Stimulated activated CD4-positive, alpha-beta T cell treated with anti-CD3 and anti-CD28 coated beads, TNF-alpha, amount 100 ng/mL, for 1 hour (primary cell): ENCODE data around the gene RBM24.

Source experiments
- DNase-seq, 3 donors: peaks; one replicate each; pipeline ENCODE4 v3.0.0-alpha.2; 2020; ENCODE audit warnings: low read depth in 3 of 3, low spot score in 1 of 3

RBM24 gene

DNA sequence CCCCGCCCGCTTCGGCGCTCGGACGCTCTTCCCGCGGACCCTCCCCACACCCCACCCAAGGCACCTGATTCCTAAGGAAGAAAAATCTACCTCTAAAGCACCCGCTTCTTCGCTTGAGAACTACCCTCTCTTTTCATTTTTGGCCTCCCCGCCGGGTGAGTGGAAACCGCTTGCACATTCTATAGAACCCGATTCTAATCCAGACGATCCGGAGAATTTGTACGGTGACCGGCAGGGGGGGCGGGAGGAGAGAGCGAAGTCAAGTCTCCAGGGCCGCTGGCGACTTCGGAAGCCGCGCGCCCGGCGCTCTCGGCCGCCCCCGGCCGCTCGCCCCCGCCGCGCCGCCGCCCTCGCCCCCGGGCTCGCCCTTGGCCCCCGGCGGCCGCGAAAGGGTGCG lies at the start of gene RBM24:
TSS of gene RBM24 (plus strand) at position 262 of the 397 bp plus-strand sequence. CDS start 221 bp downstream, outside the sequence.
- no peak for DNase-seq

GRCh38 chr6:17233531-17233930 lies 47.6 kb upstream of the RBM24 start:
- no peak for DNase-seq

DNA sequence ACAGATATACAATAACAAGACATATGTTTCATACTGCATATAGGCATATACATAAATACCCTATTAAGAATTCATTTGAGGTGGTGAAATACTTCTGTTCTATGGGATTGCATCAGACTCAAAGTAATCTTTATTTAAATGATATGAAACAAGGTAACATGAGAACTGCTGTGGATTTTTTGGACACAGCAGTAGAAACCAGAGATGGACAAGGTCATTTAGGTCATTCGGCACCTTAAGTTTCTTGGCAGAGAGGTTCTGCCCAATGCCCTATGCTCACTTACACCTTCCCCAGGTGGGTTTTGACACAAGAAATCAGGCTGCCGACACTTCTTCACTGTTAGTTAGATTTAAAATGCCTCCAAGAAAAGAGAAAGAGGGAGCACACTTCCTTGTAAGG lies 43.9 kb upstream of the RBM24 start:
- DNase-seq, result no peak

DNA sequence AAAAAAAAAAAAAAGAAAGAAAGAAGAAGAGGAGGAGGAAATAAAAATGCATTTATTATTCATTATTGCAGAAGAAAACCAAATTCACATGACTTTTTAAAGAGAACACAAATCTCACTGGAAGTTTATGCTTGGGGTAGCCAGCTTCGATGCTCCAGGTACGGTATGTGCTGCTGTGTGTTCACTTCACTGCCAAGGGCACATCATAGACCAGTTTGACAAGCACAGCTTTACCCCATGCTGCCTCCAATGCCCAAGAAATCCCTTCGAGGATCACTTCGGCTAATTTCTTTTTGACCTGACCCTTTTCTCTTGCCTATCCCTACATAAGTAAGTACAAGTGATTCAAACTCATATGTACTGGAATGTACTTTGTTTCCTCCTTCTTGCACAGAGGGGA lies 41.9 kb upstream of the RBM24 start:
- DNase-seq, result no peak

DNA sequence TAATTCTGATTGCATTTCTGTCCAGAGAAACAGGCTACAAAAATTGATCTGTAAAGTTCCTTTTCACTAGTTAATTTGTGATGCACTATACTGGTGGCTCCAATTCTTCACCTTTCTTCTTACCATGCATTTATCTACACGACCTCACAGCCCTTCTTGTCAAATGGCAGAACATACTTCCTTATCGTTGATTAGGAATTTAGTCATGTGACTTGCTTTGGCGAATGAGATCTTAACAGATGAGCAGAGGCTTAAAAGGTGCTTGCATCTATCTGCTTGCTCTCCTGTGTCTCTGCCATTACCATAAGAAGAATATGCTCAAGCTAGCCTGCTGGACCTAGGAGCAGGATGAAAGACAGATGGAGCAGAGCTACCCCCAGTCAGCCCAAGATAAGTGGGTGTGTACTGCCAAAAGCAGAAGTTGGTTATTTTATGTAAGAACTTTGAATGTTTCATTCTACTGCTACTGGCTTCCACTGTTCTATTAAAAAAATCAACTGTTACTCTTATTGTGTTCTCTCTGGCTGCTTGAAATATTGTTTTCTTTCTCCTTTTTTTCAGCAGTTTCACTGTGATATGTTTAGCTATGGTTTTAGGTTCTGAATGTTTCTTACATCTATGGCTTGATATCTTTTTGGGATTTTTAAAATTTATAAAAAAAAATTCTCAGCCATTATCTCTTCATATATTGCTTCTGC lies 40.2 kb upstream of the RBM24 start:
- no peak for DNase-seq

DNA sequence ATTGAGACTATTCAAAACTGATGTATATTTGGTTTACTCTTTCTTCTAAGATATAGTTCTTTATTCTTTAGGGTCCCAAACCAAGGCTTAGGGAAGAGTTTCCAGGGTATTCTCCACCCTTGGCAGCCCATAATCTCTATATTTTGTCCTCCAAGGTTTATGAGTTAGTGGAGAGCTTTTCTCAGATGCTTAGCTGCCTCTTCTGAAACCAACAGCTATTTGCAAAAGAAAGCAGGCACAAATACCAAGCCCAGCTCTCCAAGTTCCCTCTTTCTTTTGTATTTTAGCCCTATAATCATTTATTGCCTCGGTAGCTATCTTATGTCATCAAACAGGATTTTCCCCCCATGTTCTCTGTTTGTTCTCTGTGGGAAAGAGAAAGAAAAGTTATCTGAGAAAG lies 39.1 kb upstream of the RBM24 start:
- DNase-seq, result no peak

- no peak for DNase-seq
Measured at GRCh38 chr6:17250237-17250636, 30.9 kb upstream of the RBM24 start.

GRCh38 chr6:17251953-17252352 lies 29.2 kb upstream of the RBM24 start:
- no peak for DNase-seq

GRCh38 chr6:17258749-17259148 lies 22.4 kb upstream of the RBM24 start:
- no peak for DNase-seq

- no peak for DNase-seq
Measured at GRCh38 chr6:17265570-17265969, 15.6 kb upstream of the RBM24 start.

DNA sequence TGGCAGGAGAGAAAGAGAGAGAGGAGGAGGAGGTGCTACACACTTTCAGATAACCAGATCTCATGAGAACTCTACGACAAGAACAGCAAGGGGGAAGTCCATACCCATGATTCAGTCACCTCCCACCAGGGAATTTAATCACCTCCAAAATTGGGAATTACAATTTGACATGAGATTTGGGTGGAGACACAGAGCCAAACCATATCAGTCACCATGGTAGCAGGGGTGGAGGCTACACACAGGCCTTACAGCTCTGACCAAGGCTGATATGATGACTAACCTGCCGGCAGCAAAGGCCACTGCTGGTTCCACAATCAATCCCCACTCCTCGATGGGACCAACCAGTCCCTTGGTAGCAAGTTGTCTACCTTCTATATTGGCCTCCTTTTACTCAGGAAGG lies 13.6 kb upstream of the RBM24 start:
- no peak for DNase-seq

- DNase-seq, result no peak
Measured at GRCh38 chr6:17268114-17268513, 13.0 kb upstream of the RBM24 start.

DNA sequence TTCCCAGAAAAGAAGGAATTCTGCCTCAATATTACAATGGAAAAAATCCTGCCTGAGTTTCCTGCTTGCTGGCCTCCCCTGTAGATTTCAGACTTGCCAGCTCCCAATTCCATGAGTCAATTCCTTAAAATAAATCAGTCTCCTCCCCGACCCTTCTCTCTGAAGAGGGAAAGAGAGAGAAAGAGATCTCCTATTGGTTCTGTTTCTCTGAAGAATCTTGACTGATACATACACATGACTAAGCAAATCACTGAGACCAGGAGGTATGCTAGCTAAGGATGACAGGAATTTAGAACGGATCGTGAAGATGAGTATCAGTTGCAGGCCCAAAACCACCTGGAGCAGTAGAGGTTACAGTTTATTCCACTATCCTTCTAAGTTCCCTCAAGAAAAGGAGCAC lies 11.3 kb upstream of the RBM24 start:
- DNase-seq, result no peak

DNA sequence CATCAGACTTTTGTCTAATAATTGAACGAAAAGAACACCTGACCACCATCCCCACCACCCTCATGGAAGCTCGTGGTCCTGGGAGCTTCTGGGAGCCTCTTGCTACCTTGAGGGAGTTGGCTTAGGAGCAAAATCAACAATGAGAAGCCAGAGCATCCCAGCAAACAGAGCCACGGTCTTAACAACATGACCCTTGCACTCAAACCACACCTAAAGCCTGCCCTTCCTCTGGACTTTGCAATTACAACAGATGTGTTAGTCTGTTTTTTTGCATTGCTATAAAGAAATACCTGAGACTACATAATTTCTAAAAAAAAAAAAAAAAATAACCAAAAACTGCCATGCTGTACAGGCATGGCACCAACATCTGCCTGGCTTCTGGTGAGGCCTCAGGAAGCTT lies 9.5 kb upstream of the RBM24 start:
- no peak for DNase-seq

- no peak for DNase-seq
Measured at GRCh38 chr6:17276766-17277165, 4.4 kb upstream of the RBM24 start.

DNA sequence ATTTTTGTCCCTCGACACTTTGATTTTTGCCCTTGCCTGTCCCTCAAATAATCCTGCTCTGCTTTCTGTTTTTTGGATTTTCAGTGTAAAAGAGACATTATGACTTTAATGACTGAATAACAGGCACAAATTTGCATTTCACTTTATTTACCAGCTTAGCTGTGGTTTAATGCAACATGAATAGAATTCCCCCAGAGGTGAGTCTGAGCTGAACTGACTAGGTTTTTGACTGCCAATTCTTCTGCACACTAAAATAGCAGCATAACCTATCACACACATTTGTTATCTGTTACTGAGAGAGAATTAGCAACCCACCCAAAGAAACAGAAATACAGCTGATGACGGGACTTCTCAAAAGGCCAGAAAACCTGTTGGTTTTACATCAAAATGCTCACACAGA lies 3.9 kb upstream of the RBM24 start:
- no peak for DNase-seq

- no peak for DNase-seq
Measured at GRCh38 chr6:17278289-17279063, 2.7 kb upstream of the RBM24 start.

GRCh38 chr6:17280138-17280537 lies 1.0 kb upstream of the RBM24 start:
- no peak for DNase-seq

GRCh38 chr6:17280552-17281090 lies 540 bp upstream of the RBM24 start:
- no peak for DNase-seq

- no peak for DNase-seq
Measured at GRCh38 chr6:17281497-17282481, 628 bp downstream of the RBM24 start.

- DNase-seq, result no peak
Measured at GRCh38 chr6:17283074-17283473, 1.9 kb downstream of the RBM24 start.
